ENCODE measurements around the gene SNRPB.

- TF ChIP-seq POLR2AphosphoS5 (IDR thresholded peaks at IDR 0.05) (no peak), CTCF (IDR thresholded peaks at IDR 0.05 in 8 of 11, conservative IDR thresholded peaks at IDR 0.05 in 3 of 11) (no peak)
Measured at GRCh38 chr20:2446845-2447244, 23.7 kb downstream of the SNRPB start.

All from spleen (tissue), 7 donors.